ENCODE results near the gene ITIH6. TPM values are rescaled to one million over a fixed set of nuclear protein-coding genes. Genes with fewer than 3 reads are reported as not detected.

ITIH6 gene
- total RNA-seq, 1 donor from 2014 or later = not detected

GRCh38 chrX:54711735-54712134 lies 86.3 kb downstream of the ITIH6 start:
- DNase-seq (ENCODE audit: low read depth) (no peak), FAIRE-seq (no peak)
- no peak for TF ChIP-seq CTCF (IDR thresholded peaks at IDR 0.05; ENCODE audit: insufficient read depth, low read length, severe bottlenecking)
- H3K4me3 ChIP-seq (ENCODE audit: low read depth, low read length) = no peak overlapping the region
- H3K36me3 ChIP-seq (ENCODE audit: control insufficient read depth, insufficient read depth, low read length) = no peaks in the 10 kb centered on the region
- H3K27me3 ChIP-seq (ENCODE audit: control insufficient read depth, insufficient read depth, low read length) = no peaks in the 10 kb centered on the region

- Histone ChIP-seq H3K4me3 (ENCODE audit: low read depth, low read length) (no peak overlapping the region), H3K27me3 (ENCODE audit: control insufficient read depth, insufficient read depth, low read length) (no peaks in the 10 kb centered on the region), H3K36me3 (ENCODE audit: control insufficient read depth, insufficient read depth, low read length) (no peaks in the 10 kb centered on the region)
- TF ChIP-seq CTCF (IDR thresholded peaks at IDR 0.05; ENCODE audit: insufficient read depth, low read length, severe bottlenecking) = no peak
- no peak for FAIRE-seq
- DNase-seq (ENCODE audit: low read depth) = no peak
Observed at GRCh38 chrX:54710920-54711319, 87.1 kb downstream of the ITIH6 start.

- no peaks in the 10 kb centered on the region for H3K27me3 ChIP-seq (ENCODE audit: control insufficient read depth, insufficient read depth, low read length)
- TF ChIP-seq CTCF (IDR thresholded peaks at IDR 0.05; ENCODE audit: insufficient read depth, low read length, severe bottlenecking) = no peak
Observed at GRCh38 chrX:54708404-54708803, 89.7 kb downstream of the ITIH6 start.

More at GRCh38 chrX:54708404-54708803, 89.7 kb downstream of the ITIH6 start:
- DNase-seq (ENCODE audit: low read depth) (no peak), FAIRE-seq (no peak)
- Histone ChIP-seq H3K36me3 (ENCODE audit: control insufficient read depth, insufficient read depth, low read length) (no peaks in the 10 kb centered on the region), H3K4me3 (ENCODE audit: low read depth, low read length) (no peak overlapping the region)

Other genes with a start within 250 kb of the ITIH6 start
- gene MAGED2, start 9.5 kb upstream of the ITIH6 start, total RNA-seq = 52.1 and 61.7 TPM in 2 replicates
- not detected in 2 replicates for gene TRO, start 122.6 kb upstream of the ITIH6 start, total RNA-seq
- 0.13 and 0.26 TPM in 2 replicates for gene PFKFB1, start 195.9 kb upstream of the ITIH6 start, total RNA-seq
- gene APEX2, start 202.1 kb upstream of the ITIH6 start, total RNA-seq = 7.1 and 14.3 TPM in 2 replicates
- gene ALAS2, start 232.7 kb upstream of the ITIH6 start, total RNA-seq = not detected in 2 replicates